M059J (cell line): ENCODE data around the gene MACIR. TPM values are rescaled to one million over a fixed set of nuclear protein-coding genes. Genes with fewer than 3 reads are reported as not detected.
"Not testable (repeated sequence)": the region's sequence is repeated elsewhere in the genome, so short reads cannot be mapped to it uniquely, and the experiment has no call there.

Experiments
- DNase-seq: peaks from one replicate; pipeline ENCODE4 v3.0.0-alpha.2; 2012; ENCODE audit warnings: low read depth
- total RNA-seq: library from RNA; depleted of rRNA; stranded (reverse); fragments of >200 nt; shearing (Covaris generic); gene quantifications from 2 replicates; pipeline ENCODE4 v1.2.3, GENCODE V29; 2014; rRNA removed

Gene MACIR, protein sequence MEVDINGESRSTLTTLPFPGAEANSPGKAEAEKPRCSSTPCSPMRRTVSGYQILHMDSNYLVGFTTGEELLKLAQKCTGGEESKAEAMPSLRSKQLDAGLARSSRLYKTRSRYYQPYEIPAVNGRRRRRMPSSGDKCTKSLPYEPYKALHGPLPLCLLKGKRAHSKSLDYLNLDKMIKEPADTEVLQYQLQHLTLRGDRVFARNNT
- 32.8 and 44.8 TPM in 2 replicates for total RNA-seq

DNA sequence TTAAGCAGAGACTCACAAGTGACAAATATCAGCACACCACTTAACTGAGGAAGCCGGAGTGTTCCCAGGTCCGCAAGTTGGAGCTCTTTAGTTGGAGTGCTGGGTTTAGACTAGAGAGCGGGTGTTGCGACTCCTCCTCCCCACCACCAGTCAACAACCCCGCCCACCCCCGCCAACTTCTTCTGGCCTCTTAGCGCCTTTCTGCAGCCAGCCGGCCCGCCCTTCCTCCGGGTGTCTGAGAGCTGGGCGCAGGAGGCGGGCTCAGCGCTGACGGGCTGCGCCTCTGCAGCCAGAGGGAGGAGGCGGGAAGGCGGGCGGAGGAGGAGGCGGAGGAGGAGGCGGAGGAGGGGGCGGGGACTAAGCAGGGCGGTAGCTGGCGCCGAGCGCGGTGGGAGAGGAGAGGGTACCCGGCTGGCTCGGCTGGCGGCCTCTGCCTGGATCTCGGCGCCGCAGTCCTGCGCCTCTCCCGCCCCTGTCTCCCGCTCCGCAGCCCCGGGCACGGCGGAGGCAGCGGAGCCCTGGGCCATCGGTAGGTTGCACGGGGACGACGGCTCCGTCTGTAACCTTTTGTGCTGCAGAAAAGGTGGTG lies at the start of gene MACIR:
TSS of gene MACIR (plus strand) at position 396 of the 589 bp plus-strand sequence. CDS start 17,157 bp downstream, outside the sequence.
- peak; percentile 98 for DNase-seq

DNA sequence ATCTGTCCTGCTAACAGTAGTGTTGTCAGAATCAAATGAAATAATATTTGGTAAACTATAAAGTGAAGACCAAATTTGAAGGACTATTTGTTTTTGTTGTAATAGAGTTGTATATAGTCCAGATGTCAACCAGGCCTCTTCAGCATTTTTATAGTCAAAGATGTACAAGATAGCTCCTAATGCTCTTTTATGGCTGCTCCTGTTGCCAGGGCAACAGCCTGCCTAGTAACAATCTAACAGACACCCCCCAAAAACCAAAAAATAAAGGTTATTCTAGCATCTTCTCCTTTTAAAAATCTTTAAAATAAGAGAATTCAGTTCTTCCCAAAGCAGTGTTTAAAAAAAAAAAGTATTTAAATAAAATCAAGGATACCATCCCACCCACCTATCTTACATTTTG lies 49.5 kb upstream of the MACIR start:
- DNase-seq, result no peak

DNA sequence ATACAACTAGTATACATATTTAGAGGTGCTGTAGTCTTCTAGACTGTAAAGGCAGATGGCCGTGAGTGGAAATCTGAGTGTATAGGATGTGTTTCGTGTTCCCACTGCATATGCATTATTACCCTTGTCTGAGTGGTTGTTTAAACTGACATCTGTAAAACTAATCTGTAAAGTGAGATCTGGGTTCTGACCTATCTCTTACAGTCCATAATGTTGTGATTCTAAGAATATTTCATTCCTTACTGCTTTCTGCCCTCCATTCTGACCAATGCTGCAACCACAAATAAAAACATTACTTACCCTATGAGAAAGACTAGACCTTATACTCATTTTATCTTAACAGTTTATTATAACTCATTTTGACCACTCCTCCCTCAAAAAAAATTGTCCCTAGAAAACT lies 47.6 kb upstream of the MACIR start:
- DNase-seq, result no peak

DNA sequence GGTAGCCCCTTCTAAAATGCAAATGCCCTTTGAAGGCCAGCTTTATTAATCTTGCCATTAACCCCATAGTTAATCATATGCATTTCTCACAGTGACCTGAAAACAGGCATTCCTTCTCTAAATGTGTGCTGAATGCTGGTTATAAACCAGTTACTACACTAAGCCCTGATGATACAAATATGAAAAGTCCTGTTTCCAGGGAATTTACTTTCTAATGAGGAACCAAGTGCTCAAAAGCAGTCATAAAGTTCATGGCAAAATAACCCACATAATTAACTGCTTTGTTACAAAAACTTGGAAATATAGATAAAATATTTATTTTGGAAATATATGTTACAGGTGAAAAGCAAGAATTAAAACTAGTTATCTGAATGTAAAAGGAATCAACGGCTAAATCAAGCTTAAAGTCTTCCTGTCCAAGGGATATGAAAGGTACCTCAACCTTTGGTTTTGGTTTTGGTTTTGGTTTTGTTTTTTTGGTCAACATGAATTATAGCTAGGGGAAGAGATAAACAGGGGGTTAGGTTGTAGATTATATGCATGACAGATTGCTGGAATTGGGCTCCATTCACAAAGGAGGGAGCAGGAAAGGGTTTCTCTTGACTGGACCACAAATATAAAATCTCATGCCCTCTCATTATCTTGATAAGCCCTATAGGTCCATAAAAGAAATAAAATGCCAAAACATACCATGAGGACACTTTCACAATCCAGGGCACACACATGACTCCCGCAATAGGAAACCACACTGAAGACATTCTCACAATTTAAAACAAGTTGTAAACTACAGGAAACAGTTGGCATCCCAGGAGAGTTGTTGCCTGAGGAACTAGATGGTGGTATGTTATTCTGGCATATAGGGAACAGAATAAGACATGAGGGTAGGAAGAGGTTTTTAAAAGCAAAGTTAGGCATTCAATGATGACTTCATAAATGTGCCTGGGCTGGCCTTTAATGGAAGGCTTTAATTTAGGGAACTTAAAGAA lies 46.7 kb upstream of the MACIR start:
- DNase-seq, result no peak

DNA sequence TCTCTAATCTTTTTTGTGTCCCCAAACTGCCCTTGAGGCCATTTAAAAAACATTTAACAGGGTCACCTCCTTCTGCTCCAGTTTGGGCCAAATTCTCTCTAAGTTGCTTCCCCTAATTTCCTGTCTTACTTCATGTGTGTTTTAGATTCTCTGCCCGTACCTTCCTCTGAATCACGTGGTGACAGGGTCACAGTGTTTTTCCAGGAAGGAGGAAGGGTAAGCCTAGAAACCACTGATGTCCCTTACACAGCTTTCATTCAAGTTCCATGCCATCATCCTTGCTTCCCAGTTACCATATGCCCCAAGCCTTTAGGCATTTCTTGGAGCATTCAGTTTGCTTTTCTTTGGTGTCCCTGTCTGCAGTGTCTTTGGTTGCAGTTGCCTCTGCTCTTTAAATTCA lies 42.4 kb upstream of the MACIR start:
- peak; percentile 80 for DNase-seq

DNA sequence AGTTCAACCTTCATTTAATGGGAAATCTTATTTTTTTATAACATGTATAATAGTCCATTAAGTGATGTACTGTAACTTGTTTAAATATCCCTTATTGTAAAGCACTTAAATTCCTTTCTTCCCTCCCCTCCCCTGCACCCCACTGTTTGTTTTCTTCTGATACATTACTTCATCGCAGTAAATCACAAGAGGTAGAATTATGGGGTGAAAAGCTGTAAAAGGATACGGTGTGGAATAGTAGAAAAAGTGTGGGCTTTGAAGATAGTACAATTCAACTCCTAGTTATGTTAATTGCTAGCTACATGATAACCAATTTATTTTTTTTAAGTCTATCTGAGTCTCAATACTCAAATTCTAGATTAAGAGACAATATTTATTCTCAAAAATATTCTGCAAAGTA lies 41.9 kb upstream of the MACIR start:
- DNase-seq, result no peak

DNA sequence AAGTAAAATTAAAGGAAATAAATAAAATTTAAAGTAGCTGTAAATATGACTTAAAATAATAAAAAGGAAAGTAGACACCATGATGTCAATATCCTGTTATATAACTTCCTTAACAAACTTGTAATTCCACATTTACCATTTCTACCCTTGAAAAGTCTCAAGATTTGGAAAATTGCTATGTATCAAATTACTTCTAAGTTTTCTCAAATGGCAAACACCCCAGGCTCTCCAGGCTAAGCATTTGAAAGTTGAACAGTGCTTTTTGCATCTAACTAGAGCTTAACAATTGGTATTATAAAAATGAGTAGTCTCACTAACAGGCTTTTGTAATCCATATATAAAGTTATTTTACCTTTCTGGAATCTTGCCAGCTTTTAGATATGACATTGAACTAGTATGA lies 41.5 kb upstream of the MACIR start:
- DNase-seq, result no peak

DNA sequence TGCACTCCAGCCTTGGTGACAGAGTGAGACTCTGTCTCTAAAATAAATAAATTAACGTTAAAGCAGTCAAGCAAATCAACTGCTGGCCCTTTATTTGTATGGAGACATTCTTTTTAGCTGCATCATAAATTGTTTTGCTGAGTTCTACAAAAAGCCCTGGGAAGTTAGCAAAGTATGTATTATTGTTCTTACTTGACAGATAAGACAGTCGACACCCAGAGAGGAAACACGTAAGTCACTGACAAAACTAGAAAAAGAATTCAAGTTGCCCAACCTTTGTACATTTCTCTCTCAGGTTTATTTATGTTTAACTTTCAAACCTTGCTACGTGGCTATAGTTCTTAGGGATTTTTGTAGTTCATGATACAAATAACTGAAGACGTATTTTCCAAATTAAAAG lies 40.4 kb upstream of the MACIR start:
- DNase-seq, result peak; percentile 89

DNA sequence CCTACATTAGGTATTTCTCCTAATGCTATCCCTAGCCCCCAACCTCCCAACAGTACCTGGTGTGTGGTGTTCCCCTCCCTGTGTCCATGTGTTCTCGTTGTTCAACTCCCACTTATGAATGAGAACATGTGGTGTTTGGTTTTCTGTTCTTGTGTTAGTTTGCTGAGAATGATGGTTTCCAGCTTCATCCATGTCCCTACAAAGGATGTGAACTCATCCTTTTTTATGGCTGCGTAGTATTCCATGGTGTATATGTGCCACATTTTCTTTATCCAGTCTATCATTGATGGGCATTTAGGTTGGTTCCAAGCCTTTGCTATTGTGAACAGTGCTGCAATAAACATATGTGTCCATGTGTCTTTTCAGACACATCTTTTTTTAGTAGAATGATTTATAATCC lies 39.5 kb upstream of the MACIR start:
- not testable (repeated sequence) for DNase-seq

DNA sequence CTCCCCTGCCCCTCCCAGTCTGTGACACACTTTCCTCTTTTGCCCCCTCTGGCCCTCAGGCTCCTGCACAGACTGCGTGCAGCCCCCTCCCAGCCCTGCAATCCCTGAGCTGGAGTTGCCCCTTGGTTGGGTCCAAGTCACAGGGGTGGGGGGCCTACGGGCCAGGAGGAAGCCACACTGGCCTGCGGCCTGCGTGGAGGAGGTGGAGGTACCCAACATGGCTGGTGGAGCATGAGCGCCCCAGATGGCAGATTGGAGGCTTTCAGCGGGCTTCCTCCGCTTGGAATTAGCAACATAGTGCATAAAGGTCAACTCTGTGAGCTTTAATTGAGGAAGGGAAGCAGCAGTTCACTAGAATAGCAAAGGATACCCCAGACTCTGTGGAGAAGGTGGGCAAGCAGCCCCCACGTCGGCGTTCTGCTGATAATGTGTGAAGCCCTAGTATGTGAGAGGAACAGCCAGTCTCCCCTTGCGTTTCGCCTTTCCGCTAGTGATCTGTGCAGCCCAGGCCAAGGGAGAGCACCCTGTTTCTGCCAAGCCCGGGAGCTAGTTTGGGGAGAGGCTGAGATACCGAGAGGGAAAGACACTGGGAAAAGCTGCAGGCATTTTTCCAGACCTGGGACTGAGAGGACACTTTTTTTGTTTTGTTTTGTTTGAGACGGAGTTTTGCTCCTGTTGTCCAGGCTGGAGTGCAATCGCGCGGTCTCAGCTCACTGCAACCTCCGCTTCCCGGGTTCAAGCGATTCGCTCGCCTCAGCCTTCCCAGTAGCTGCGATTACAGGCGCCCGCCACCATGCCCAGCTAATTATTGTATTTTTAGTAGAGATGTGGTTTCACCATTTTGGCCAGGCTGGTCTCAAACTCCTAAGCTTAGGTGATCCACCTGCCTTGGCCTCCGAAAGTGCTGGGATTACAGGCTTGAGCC lies 35.3 kb upstream of the MACIR start:
- no peak for DNase-seq

DNA sequence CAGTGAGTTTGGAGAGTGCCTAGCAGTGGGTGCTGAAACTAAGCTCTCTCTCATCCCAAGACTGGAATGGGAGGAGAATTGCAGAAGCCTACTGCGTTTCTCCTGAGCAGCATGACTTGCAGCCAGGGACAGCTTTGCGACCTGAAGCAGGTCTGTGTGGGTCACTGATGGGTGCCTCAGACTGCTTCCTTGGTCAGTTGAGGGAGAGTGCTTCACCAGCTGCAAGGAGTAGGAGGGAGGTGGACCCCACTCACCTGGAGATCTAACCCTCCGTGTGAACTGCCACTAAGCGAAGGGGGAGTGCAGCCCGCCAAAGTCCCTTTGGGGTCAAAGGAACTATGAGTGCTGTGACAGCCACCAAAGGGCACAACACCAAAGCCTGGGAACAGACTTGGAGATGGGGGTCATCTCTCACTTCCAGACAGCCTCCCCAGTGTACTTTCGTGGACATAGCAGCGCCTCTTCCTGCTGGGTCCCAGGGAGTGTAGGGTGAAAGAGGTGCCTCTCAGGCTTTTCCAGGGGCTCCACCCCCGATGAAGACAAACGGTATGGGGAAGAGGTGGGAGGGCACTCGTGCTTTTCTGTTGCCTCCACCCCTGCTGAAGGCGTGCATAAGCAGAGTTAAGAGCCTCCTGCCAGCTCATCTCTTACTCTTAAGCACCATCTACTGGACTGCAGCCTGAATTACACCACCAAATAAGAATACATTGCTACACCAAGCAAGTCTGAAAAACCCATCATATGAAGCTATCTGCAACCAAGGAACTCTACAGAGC lies 34.3 kb upstream of the MACIR start:
- peak; percentile 65 for DNase-seq

DNA sequence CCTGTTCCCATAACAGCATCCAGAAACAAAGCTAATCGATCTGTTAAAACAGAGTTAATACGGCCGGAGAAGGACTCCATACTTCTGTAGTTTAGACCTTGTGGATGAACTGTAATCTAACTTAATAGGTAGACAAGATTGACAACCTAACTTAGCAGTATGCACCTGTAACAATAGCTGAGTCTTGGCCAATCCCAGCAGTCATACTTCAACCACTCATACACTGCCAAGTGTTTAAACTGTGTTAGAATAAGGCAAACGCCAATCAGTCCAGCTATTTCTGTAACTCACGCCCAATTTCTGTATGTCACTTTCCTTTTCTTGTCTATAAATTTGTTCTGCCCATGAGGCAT lies 33.7 kb upstream of the MACIR start:
- no peak for DNase-seq

DNA sequence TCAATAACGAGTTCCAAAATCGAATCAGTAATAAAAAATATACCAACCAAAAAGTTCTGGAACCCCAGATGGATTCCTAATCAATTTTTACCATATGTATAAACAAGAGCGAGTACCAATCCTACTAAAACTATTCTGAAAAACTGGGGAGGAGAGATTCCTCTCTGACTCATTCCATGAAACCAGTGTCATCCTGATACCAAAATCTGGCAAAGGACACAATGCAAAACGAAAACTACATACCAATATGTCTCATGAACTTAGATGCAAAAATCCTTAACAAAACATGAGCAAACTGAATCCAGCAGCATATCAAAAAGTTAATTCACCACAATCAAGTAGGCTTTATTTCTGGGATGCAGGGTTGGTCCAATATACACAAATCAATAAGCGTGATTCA lies 30.5 kb upstream of the MACIR start:
- no peak for DNase-seq

DNA sequence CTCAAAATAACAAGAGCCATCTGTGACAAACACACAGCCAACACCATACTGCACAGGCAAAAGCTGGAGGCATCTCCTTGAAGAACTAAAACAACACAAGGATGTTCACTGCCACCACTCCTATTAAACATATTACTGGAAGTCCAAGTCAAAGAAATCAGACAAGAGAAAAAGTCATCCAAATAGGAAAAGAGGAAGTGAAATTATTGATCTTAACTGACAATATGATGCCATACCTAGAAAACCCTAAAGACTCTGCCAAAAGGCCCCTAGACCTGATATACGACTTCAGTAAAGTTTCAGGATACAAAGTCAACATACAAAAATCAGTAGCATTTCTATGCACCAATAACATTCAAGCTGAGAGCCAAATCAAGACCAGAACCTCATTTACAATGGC lies 30.0 kb upstream of the MACIR start:
- no peak for DNase-seq

DNA sequence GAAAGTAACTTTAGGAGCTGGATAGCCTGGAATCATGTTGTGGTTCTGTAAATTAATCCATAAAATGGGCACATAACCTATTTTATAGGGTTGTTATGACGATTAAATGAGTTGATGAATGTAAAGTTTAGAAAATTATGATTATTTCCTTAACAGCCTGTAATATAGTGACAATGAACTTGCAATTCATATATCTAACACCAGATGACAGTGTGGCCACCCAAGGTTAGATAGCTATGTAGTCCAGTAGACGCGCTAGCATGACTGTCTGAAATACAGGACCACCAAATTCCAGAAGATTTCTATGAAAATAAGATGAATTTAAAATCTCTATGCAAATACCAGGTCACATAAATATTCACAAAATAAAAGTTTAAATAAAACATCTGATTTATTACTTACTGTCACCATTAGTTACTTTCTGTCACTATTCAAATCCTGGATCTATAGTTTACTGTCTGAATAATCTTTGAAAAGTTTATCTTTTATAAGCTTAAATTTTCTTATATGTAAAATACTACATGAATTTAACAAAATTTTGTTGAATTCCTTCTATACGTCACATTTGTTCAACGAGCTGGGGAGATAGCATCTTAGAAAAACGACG lies 26.1 kb upstream of the MACIR start:
- peak; percentile 29 for DNase-seq

DNA sequence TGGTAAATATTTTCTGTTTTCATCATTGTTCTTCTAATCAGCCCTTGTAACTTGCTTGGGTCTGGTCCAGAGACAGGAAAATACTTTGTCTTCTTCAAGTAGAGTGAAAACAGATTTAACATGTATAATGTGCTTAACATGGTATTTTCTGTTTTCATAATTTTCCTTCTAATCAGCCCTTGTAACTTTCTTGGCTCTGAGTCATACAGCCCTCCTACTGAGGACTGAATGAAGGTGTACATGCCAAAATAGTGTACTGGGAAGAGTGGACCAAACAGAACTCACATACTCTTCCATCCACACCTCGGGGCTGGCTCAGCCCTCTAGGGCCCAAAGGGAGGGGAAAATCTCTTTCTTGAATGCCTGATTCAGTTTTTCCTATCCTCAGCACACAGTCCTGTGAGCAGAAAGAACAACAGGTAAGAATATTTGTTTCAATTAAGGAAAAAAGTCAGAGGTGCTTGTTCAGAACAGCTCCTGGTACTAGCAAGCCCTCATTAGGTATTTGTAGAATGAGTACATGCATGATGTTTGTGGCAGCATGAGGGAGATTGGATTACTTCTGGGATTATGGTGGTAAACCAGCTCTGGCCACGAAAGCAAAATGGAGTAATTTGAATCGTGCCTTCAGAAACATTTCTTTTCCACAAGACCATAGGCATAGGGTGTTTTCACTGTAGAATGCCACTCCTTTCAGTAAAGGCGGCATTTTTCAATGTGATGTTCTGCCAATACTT lies 24.2 kb upstream of the MACIR start:
- DNase-seq, result peak; percentile 52

DNA sequence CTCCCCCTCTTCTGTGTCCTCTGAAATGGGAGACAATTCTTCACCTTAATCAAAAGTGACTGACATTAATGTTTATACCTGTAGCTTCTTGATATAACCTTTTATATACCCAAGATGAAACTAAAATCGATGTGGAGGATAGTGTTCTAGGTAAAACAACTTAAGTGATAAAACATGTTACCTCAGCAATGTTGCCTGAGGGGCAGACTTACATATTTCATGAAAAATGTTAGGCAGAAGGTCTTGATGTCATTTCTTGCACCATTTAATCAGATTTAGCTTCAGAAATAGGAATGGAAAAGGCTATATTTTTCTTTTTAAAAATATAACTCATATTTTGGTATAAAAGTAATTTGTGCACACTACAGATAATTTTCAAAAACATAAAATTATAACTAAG lies 22.7 kb upstream of the MACIR start:
- DNase-seq, result no peak

DNA sequence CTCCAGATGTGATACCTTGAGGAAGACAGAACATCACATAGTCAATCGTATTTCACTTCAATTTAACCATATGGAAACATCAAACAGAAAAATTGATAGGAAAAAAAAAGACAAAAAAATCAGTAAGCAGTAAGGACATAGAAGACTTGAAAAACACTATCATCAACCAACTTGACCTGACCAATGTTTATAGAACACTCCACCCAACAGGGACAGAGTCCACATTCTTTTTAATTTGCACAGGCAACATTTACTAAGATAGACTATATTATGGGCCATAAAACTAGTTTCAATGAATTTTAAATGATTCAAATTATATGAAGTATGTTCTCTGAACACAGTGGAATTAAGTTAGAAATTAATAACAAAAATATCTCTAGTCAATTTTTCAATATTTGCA lies 20.8 kb upstream of the MACIR start:
- DNase-seq, result no peak

DNA sequence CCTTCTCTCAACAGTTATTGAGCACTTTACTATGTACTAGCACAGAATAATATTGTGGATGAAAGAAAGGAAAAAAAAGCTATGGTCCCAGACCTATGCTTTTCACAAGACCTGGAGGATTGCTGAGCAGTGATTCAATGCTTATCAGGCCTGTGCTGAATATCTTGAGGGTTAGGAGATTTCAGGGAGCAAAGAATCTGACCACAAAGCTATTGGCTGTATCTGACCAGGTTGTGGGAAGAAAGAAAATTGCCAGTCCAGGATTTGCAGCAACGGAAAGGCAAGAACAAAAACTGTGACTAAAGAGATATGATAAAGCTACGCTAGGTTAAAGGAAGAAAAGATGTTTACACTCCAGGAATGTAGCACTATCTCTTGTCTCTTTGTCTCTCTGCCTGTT lies 14.9 kb upstream of the MACIR start:
- DNase-seq, result peak; percentile 53

DNA sequence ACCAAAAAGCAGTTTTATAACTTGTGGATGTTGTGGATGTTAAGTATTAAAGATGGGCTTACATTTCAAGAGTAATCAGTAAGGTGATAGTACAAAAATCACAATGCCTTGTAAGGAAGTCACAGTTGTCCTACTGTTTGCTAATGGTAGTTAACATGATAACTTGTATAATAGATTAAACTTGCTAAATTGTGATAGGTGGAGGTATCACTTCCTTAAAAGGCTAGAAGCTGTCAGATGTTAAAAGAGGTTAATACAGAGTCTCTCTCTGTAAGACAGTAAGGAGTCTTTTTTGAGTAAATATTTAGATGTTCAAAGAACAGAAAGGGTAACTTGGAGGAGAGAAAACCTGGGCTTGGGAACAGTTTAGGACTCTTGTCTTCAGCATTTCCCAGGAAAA lies 14.2 kb upstream of the MACIR start:
- no peak for DNase-seq
